H1 (cell line): ENCODE measurements around the gene ALK. TPM values are rescaled to one million over a fixed set of nuclear protein-coding genes. Genes with fewer than 3 reads are reported as not detected.

Experiments
- CTCF ChIA-PET: fragments of 300-600 bp; sonication (Branson Sonifier 250); formaldehyde crosslinking; loops from one replicate; lab custom pipeline; 2021; ENCODE audit not compliant: partially characterized antibody; lab: Charles Lee
- POLR2A ChIA-PET: fragments of 300-600 bp; sonication (Branson Sonifier 250); formaldehyde crosslinking; loops from one replicate; lab custom pipeline; 2021; ENCODE audit warnings: inconsistent platforms; ENCODE audit not compliant: partially characterized antibody; lab: Charles Lee
- DNase-seq, 2 experiments: peaks; one replicate each; pipeline versions ENCODE4 v3.0.0 to v3.0.0-alpha.2; 2010 to 2022; ENCODE audit warnings: low spot score in 2 of 2, low read depth in 1 of 2, mixed read lengths in 1 of 2
- FAIRE-seq: peaks from 2 replicates; lab custom pipeline; 2011; peaks lifted over from hg19 to GRCh38; lab: Jason Lieb, UNC
- H2AFZ ChIP-seq: 2 replicates; pipeline ENCODE4 v1.8.1; 2012; ENCODE audit warnings: low read length, inconsistent platforms
- H2AK5ac ChIP-seq: 2 replicates; pipeline ENCODE4 v1.6.1; 2013; ENCODE audit warnings: low read depth, low read length
- H2BK120ac ChIP-seq: replicated peaks from 2 replicates; pipeline ENCODE3; 2013; ENCODE audit warnings: low read depth, low read length, inconsistent platforms
- H2BK12ac ChIP-seq: 2 replicates; pipeline ENCODE4 v1.6.1; 2013; ENCODE audit warnings: low read depth, low read length
- H2BK15ac ChIP-seq: 2 replicates; pipeline ENCODE4 v1.6.1; 2013; ENCODE audit warnings: low read length
- H2BK20ac ChIP-seq: 2 replicates; pipeline ENCODE4 v1.6.1; 2013; ENCODE audit warnings: low read length
- H2BK5ac ChIP-seq: 2 replicates; pipeline ENCODE4 v1.6.1; 2013; ENCODE audit warnings: low read depth, low read length
- H3K14ac ChIP-seq: 2 replicates; pipeline ENCODE4 v1.6.1; 2013; ENCODE audit warnings: inconsistent platforms; ENCODE audit not compliant: insufficient read length
- H3K18ac ChIP-seq: 2 replicates; pipeline ENCODE4 v1.6.1; 2013; ENCODE audit warnings: low read length; ENCODE audit errors: extremely low read depth
- H3K23ac ChIP-seq: 2 replicates; pipeline ENCODE4 v1.6.1; 2013; ENCODE audit warnings: inconsistent platforms; ENCODE audit not compliant: insufficient read length
- H3K23me2 ChIP-seq: 2 replicates; pipeline ENCODE4 v1.6.1; 2013; ENCODE audit warnings: low read depth, low read length
- H3K27ac ChIP-seq: 2 replicates; pipeline ENCODE4 v1.6.1; 2011; ENCODE audit warnings: low read depth, low read length, inconsistent platforms
- H3K27me3 ChIP-seq, 4 experiments: replicated peaks in 1 of 4; 1 replicate in 1 of 4; 2 replicates in 3 of 4; pipeline versions ENCODE4 v1.6.1 to v1.8.1; 2011 to 2013; ENCODE audit warnings: low read length in 3 of 4, mild to moderate bottlenecking in 3 of 4, inconsistent platforms in 2 of 4, mixed read lengths in 2 of 4, moderate library complexity in 1 of 4; ENCODE audit not compliant: control insufficient read depth in 3 of 4, insufficient read depth in 3 of 4; ENCODE audit errors: extremely low read depth in 1 of 4
- H3K36me3 ChIP-seq, 4 experiments: 2 replicates each; pipeline versions ENCODE4 v1.6.1 to v1.8.1; 2011 to 2013; ENCODE audit warnings: mild to moderate bottlenecking in 4 of 4, low read length in 3 of 4, moderate library complexity in 2 of 4, control low read depth in 1 of 4, inconsistent platforms in 1 of 4; ENCODE audit not compliant: insufficient read depth in 4 of 4, control insufficient read depth in 2 of 4
- H3K4ac ChIP-seq: replicated peaks from 2 replicates; pipeline ENCODE3; 2013; ENCODE audit warnings: low read length, low read depth, mixed read lengths, inconsistent platforms; ENCODE audit not compliant: insufficient read length
- H3K4me1 ChIP-seq, 4 experiments: replicated peaks in 1 of 4; 1 replicate in 1 of 4; 2 replicates in 3 of 4; pipeline versions ENCODE4 v1.6.1 to v1.8.1; 2011 to 2013; ENCODE audit warnings: low read length in 3 of 4, inconsistent platforms in 2 of 4, mixed read lengths in 1 of 4; ENCODE audit not compliant: insufficient read depth in 4 of 4, control insufficient read depth in 3 of 4
- H3K4me2 ChIP-seq, 2 experiments: 2 replicates each; pipeline versions ENCODE4 v1.6.1 to v1.8.1; 2011 to 2013; ENCODE audit warnings: low read depth in 2 of 2, low read length in 2 of 2, control low read depth in 1 of 2, inconsistent platforms in 1 of 2, mild to moderate bottlenecking in 1 of 2; ENCODE audit not compliant: insufficient read depth in 1 of 2
- H3K4me3 ChIP-seq, 4 experiments: fragments of 200-600, 300-600 bp in 1 of 4; sonication (generic), shearing (Covaris generic), sonication (Bioruptor Twin) in 1 of 4; 2 replicates each; pipeline versions ENCODE4 v1.5.1 to v1.8.1; 2011 to 2016; ENCODE audit warnings: low read length in 4 of 4, low read depth in 3 of 4, control low read depth in 2 of 4, inconsistent platforms in 2 of 4, mild to moderate bottlenecking in 2 of 4, mixed read lengths in 1 of 4, moderate library complexity in 1 of 4; ENCODE audit not compliant: insufficient read depth in 2 of 4; ENCODE audit errors: extremely low read depth in 1 of 4
- H3K56ac ChIP-seq: replicated peaks from 2 replicates; pipeline ENCODE3; 2013; ENCODE audit warnings: low read depth, mild to moderate bottlenecking, mixed read lengths, low read length, inconsistent platforms; ENCODE audit not compliant: insufficient read length
- H3K79me1 ChIP-seq: 2 replicates; pipeline ENCODE4 v1.6.1; 2013; ENCODE audit warnings: low read depth, low read length, control low read depth
- H3K79me2 ChIP-seq, 2 experiments: 2 replicates each; pipeline versions ENCODE4 v1.6.1 to v1.8.1; 2012 to 2013; ENCODE audit warnings: low read length in 2 of 2, mild to moderate bottlenecking in 2 of 2, inconsistent platforms in 1 of 2; ENCODE audit not compliant: insufficient read depth in 2 of 2, control insufficient read depth in 1 of 2
- H3K9ac ChIP-seq, 4 experiments: replicated peaks in 1 of 4; 1 replicate in 1 of 4; 2 replicates in 3 of 4; pipeline versions ENCODE4 v1.6.1 to v1.8.1; 2011 to 2013; ENCODE audit warnings: low read depth in 3 of 4, low read length in 3 of 4, control low read depth in 2 of 4, mild to moderate bottlenecking in 2 of 4, moderate library complexity in 2 of 4, inconsistent platforms in 1 of 4; ENCODE audit errors: extremely low read depth in 1 of 4
- H3K9me3 ChIP-seq, 2 experiments: 2 replicates each; pipeline versions ENCODE4 v1.6.1 to v1.8.1; 2012 to 2013; ENCODE audit warnings: mild to moderate bottlenecking in 2 of 2, moderate library complexity in 2 of 2, control low read depth in 1 of 2, inconsistent platforms in 1 of 2, low read depth in 1 of 2, low read length in 1 of 2, mixed read lengths in 1 of 2; ENCODE audit not compliant: insufficient read depth in 2 of 2
- H4K20me1 ChIP-seq, 2 experiments: replicated peaks in 1 of 2; 2 replicates each; pipeline versions ENCODE3 to v1.8.1; 2011 to 2013; ENCODE audit warnings: inconsistent platforms in 2 of 2, low read length in 2 of 2, mild to moderate bottlenecking in 1 of 2; ENCODE audit not compliant: insufficient read depth in 2 of 2, control insufficient read depth in 1 of 2
- H4K5ac ChIP-seq: 2 replicates; pipeline ENCODE4 v1.6.1; 2013; ENCODE audit warnings: low read length, low read depth, mixed read lengths, inconsistent platforms; ENCODE audit not compliant: insufficient read length
- H4K8ac ChIP-seq: 2 replicates; pipeline ENCODE4 v1.8.0; 2013; ENCODE audit warnings: mild to moderate bottlenecking, moderate library complexity, low read length, inconsistent platforms; ENCODE audit not compliant: insufficient read depth; ENCODE audit errors: extremely low read depth
- H4K91ac ChIP-seq: replicated peaks from 2 replicates; pipeline ENCODE3; 2013; ENCODE audit warnings: low read length, mixed read lengths, inconsistent platforms; ENCODE audit not compliant: insufficient read length
- CHD2 ChIP-seq: IDR thresholded peaks from 2 replicates; pipeline ENCODE4 v1.6.1; 2012; ENCODE audit warnings: low read length, improper control_type of control experiment
- EGR1 ChIP-seq: IDR thresholded peaks from 2 replicates; pipeline ENCODE4 v1.6.1; 2011; ENCODE audit warnings: low read depth, low read length, borderline replicate concordance
- HDAC2 ChIP-seq, 2 experiments: fragments of 300-600 bp in 1 of 2; sonication (generic) in 1 of 2; IDR thresholded peaks; 2 replicates each; pipeline ENCODE4 v1.6.1; 2011 to 2012; ENCODE audit warnings: low read depth in 2 of 2, low read length in 2 of 2, mild to moderate bottlenecking in 2 of 2, moderate library complexity in 2 of 2, borderline replicate concordance in 1 of 2, inconsistent platforms in 1 of 2
- KDM4A ChIP-seq: IDR thresholded peaks from one replicate; pipeline ENCODE4 v1.7.1; 2012; ENCODE audit warnings: low read depth, mild to moderate bottlenecking, moderate library complexity, low read length, inconsistent platforms; ENCODE audit not compliant: severe bottlenecking
- KDM5A ChIP-seq: fragments of 200-600 bp; IDR thresholded peaks from 2 replicates; pipeline ENCODE4 v1.7.1; 2012; ENCODE audit warnings: mild to moderate bottlenecking, low read length, inconsistent platforms, mixed read lengths
- RAD21 ChIP-seq, 2 experiments: IDR thresholded peaks in 1 of 2; conservative IDR thresholded peaks in 1 of 2; 2 replicates each; pipeline ENCODE4 v1.6.1; 2011; ENCODE audit warnings: low read depth in 2 of 2, low read length in 2 of 2, improper control_type of control experiment in 1 of 2, inconsistent platforms in 1 of 2, mild to moderate bottlenecking in 1 of 2, moderate library complexity in 1 of 2
- RNF2 ChIP-seq: fragments of 200-900, 300-1000 bp; sonication (generic); IDR thresholded peaks from 2 replicates; pipeline ENCODE4 v1.7.1; 2016; ENCODE audit warnings: borderline replicate concordance, low read depth, mild to moderate bottlenecking, antibody characterized with exemption, low read length; ENCODE audit not compliant: poor library complexity, severe bottlenecking; ENCODE audit errors: missing control alignments
- SUZ12 ChIP-seq: fragments of 200-600 bp; sonication (generic); IDR thresholded peaks from 2 replicates; pipeline ENCODE4 v1.6.1; 2012; ENCODE audit warnings: mild to moderate bottlenecking, inconsistent platforms, low read length, moderate library complexity, mixed read lengths
- TBP ChIP-seq: IDR thresholded peaks from 2 replicates; pipeline ENCODE4 v1.6.1; 2011; ENCODE audit warnings: low read depth, low read length, improper control_type of control experiment
- YY1 ChIP-seq: IDR thresholded peaks from 2 replicates; pipeline ENCODE4 v1.6.1; 2011; ENCODE audit warnings: low read depth, mild to moderate bottlenecking, low read length
- WGBS, 2 experiments: shearing (Covaris generic) in 1 of 2; methylation state at CpG; one replicate each; pipeline versions ENCODE4 v1.1.6 to v1.1.7; 2013 to 2015; ENCODE audit warnings: low lambda C conversion rate in 2 of 2, mixed read lengths in 2 of 2, inconsistent platforms in 1 of 2, low coverage in 1 of 2, missing lambda C conversion rate in 1 of 2; ENCODE audit not compliant: insufficient replicate concordance in 2 of 2, insufficient coverage in 1 of 2, insufficient read length in 1 of 2; ENCODE audit errors: extremely low coverage in 1 of 2, missing lambda C conversion rate in 1 of 2; 5-methylcytosine and 5-hydroxymethylcytosine counted together
- polyA plus RNA-seq, 7 experiments: library from polyadenylated mRNA; depleted of rRNA in 3 of 7; stranded (reverse) in 5 of 7; unstranded in 2 of 7; fragments of >200 nt in 5 of 7; fragments of 200-250 nt in 2 of 7; gene quantifications; 1 replicate in 5 of 7; 2 replicates in 1 of 7; 4 replicates in 1 of 7; pipeline versions ENCODE4 v1.2.1 to v1.2.3, GENCODE V29; 2011 to 2013; ENCODE audit warnings: missing spikeins in 2 of 7, mixed read lengths in 2 of 7
- total RNA-seq: library from RNA; stranded (reverse); fragmentation: NEBNext Ultra II Directional; extraction: Animal tissue kit (Norgen Biotek cat#: 25700); gene quantifications from 2 replicates; pipeline ENCODE4 v1.2.1, GENCODE V29; 2021
- TF ChIP-seq, protein P1 (sequence below): IDR thresholded peaks from 2 replicates; pipeline ENCODE4 v1.6.1; 2012; ENCODE audit warnings: inconsistent platforms
- TF ChIP-seq, protein P2 (sequence below): IDR thresholded peaks from 2 replicates; pipeline ENCODE4 v1.6.1; 2011; ENCODE audit warnings: low read depth, mild to moderate bottlenecking, low read length; ENCODE audit not compliant: insufficient read depth

The ALK gene
- total and polyA plus RNA-seq, 2 of the 8 experiments (the other 6 are each of a cell fraction or from before 2014, with no cell fraction given), result 0.02 to 0.09 TPM

DNA sequence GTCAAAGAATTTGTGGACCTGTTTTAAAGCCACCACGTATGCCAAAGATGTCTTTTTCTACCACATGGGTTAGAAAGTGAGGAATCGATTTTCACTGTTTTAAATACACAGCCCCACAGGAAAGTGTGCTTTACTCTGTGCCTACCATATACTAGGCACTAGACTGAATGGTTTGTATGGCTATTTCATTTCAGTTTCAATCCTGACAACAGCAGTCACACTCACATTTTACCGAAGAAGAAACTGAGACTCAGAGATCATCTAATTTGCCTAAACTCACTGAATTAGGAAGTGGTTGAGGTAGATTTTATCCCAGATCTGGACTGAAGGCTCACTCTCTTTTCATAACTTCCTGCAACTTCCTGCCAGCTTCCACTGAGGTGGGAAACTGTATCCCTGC lies 176.4 kb downstream of the ALK start:
- no peaks in the 10 kb centered on the region for H3K27me3 ChIP-seq
- ChIA-PET POLR2A (no interaction called here), CTCF (no interaction called here)
- H2AFZ ChIP-seq, result no peak overlapping the region
- H3K79me2 ChIP-seq, result no peaks in the 10 kb centered on the region
- H3K18ac ChIP-seq, result no peak overlapping the region
- no peaks in the 10 kb centered on the region for H3K79me1 ChIP-seq
- no peak overlapping the region for H3K4me2 ChIP-seq
- H3K36me3 ChIP-seq, result no peaks in the 10 kb centered on the region
- no peaks in the 10 kb centered on the region for H3K9me3 ChIP-seq
- no peak overlapping the region for H4K8ac ChIP-seq
- 58% methylated on average over 3 of the region's 3 CpGs; no CpG with 5 or more reads in 1 of the 2 experiments for WGBS, 2 experiments
- no peak overlapping the region for H3K4me3 ChIP-seq
- no peak overlapping the region for H2BK20ac ChIP-seq
- H3K4ac ChIP-seq, result no peak overlapping the region
- H3K23ac ChIP-seq, result no peak overlapping the region
- H2BK5ac ChIP-seq, result no peak overlapping the region
- H2BK15ac ChIP-seq, result no peak overlapping the region
- FAIRE-seq, result no peak
- no peak for DNase-seq
- H3K27ac ChIP-seq, result no peak overlapping the region
- no peaks in the 10 kb centered on the region for H3K23me2 ChIP-seq
- no peak overlapping the region for H4K5ac ChIP-seq
- H3K56ac ChIP-seq, result no peak overlapping the region
- H3K9ac ChIP-seq, result no peak overlapping the region
- no peaks in the 10 kb centered on the region for H3K4me1 ChIP-seq
- H3K14ac ChIP-seq, result no peak overlapping the region
- no peak overlapping the region for H2BK12ac ChIP-seq
- no peak overlapping the region for H4K91ac ChIP-seq
- H2BK120ac ChIP-seq, result no peak overlapping the region
- H2AK5ac ChIP-seq, result no peak overlapping the region
- H4K20me1 ChIP-seq, result no peaks in the 10 kb centered on the region
- TF ChIP-seq RNF2, result no peak
- TF ChIP-seq, protein P1, sequence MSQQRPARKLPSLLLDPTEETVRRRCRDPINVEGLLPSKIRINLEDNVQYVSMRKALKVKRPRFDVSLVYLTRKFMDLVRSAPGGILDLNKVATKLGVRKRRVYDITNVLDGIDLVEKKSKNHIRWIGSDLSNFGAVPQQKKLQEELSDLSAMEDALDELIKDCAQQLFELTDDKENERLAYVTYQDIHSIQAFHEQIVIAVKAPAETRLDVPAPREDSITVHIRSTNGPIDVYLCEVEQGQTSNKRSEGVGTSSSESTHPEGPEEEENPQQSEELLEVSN, result no peak
- TF ChIP-seq, protein P2, sequence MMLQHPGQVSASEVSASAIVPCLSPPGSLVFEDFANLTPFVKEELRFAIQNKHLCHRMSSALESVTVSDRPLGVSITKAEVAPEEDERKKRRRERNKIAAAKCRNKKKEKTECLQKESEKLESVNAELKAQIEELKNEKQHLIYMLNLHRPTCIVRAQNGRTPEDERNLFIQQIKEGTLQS, result no peak
- TF ChIP-seq KDM4A, result no peak
- no peak for TF ChIP-seq TBP
- TF ChIP-seq HDAC2 (IDR thresholded peaks at IDR 0.05; ENCODE audit: borderline replicate concordance in 1 of 2, low read depth in 2 of 2, low read length in 2 of 2), result no peak
- no peak for TF ChIP-seq KDM5A
- TF ChIP-seq CHD2, result no peak
- TF ChIP-seq YY1, result no peak
- TF ChIP-seq EGR1, result no peak
- no peak for TF ChIP-seq RAD21 (IDR thresholded peaks at IDR 0.05 in 1 of 2, conservative IDR thresholded peaks at IDR 0.05 in 1 of 2; ENCODE audit: low read depth in 2 of 2, low read length in 2 of 2)
- TF ChIP-seq SUZ12, result no peak
